Measurements from ENCODE around the gene FNTB. TPM values are rescaled to one million over a fixed set of nuclear protein-coding genes. Genes with fewer than 3 reads are reported as not detected.

Gene FNTB
- total and polyA plus RNA-seq, 2 experiments from 2014 or later: 8.6 to 12.5 TPM

DNA sequence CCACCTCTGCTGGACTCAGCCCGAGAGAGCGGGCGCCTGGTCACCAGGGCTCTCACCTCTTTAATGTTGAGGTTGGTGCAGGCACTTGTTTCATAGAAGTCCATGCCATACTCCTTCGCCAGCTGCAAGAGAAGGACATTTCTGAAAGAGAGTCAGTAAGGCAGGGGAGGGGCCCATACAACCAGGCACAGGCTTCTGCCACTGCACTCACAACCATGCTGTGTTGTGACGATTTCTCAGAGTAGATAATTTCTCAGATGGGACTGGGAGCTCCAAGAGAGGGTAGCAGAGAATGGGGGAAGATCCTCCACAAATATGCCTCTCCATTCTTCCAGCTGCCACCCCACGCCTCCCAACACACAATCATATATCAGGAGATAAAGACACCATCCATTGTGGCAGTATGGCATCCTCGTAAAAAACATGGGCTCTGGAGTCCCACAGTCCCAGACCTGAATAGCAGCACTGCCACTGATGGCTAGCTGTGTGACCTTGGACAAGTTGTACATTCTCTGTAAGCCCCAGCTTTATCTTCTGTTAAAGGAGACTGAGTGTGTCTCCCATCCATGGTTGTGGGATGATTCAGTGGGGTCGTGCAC is 38.0 kb upstream of the FNTB start:
- no peak for DNase-seq (ENCODE audit: low spot score)
- H3K27me3 Mint-ChIP-seq (ENCODE audit: insufficient read depth, low read depth, poor library complexity): peaks cover 2% of the 10 kb centered on the region
- no peak for TF ChIP-seq ZNF331 (CRISPR knock-in tag; IDR thresholded peaks at IDR 0.05; ENCODE audit: low read depth)
- no peak for TF ChIP-seq EZH2phosphoT487 (IDR thresholded peaks at IDR 0.05; ENCODE audit: unreplicated experiment)
- no peak for TF ChIP-seq JUNB (IDR thresholded peaks at IDR 0.05; ENCODE audit: unreplicated experiment)
- no peak for TF ChIP-seq ZNF114 (CRISPR knock-in tag; IDR thresholded peaks at IDR 0.05)
- TF ChIP-seq NANOG (IDR thresholded peaks at IDR 0.05; ENCODE audit: borderline replicate concordance): no peak
- TF ChIP-seq, protein P1, sequence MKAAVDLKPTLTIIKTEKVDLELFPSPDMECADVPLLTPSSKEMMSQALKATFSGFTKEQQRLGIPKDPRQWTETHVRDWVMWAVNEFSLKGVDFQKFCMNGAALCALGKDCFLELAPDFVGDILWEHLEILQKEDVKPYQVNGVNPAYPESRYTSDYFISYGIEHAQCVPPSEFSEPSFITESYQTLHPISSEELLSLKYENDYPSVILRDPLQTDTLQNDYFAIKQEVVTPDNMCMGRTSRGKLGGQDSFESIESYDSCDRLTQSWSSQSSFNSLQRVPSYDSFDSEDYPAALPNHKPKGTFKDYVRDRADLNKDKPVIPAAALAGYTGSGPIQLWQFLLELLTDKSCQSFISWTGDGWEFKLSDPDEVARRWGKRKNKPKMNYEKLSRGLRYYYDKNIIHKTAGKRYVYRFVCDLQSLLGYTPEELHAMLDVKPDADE (IDR thresholded peaks at IDR 0.05): no peak
- TF ChIP-seq CREB1 (CRISPR knock-in tag; IDR thresholded peaks at IDR 0.05; ENCODE audit: low read depth): no peak
- H3F3A ChIP-seq (replicated peaks; ENCODE audit: low read depth): no peaks in the 10 kb centered on the region
- H4K20me1 ChIP-seq (replicated peaks; ENCODE audit: insufficient read depth): no peaks in the 10 kb centered on the region
- no peak overlapping the region for H3K4me3 Mint-ChIP-seq
- peaks cover 16% of the 10 kb centered on the region for H3K4me1 Mint-ChIP-seq
- no peak for ATAC-seq
- H3K9me3 Mint-ChIP-seq: no peaks in the 10 kb centered on the region
- peaks cover 30% of the 10 kb centered on the region for H3K36me3 Mint-ChIP-seq (ENCODE audit: low read depth)
- H3K4me1 ChIP-seq (ENCODE audit: insufficient read depth): peaks cover 5% of the 10 kb centered on the region
- H3K27ac Mint-ChIP-seq: no peak overlapping the region
- no peak overlapping the region for H3K27ac ChIP-seq (ENCODE audit: low read depth)
- H3K4me3 ChIP-seq: no peak overlapping the region
- no peaks in the 10 kb centered on the region for H3K79me2 ChIP-seq (replicated peaks; ENCODE audit: insufficient read depth)
- no peaks in the 10 kb centered on the region for H3K27me3 ChIP-seq (ENCODE audit: insufficient read depth)
- H3K4me2 ChIP-seq: no peak overlapping the region
- H3K36me3 ChIP-seq (ENCODE audit: insufficient read depth): peaks cover 5% of the 10 kb centered on the region; the same call in 1 of the 2 replicates
- no peaks in the 10 kb centered on the region for H3K9me2 ChIP-seq (ENCODE audit: insufficient read depth)
- H2AFZ ChIP-seq: no peak overlapping the region

DNA sequence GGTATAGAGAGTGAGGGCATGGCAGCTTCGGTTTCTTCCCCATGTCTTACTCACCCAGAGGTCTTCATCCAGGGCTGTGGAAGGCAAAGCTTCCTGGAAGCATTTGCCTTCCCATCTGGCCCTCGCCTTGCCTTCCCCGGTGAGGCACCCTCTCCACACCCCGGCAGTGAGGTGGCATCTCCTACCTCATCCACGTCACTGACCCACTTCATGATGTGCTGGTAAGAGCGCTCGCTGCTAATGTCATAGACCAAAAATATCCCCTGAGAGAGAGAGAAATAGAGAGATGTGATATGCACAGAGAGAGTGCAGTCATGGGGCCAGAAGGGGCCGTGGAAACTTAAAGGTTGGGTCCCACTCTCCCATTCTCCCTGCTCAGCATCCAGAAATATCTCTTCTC is 35.8 kb upstream of the FNTB start:
- no peak overlapping the region for H3K4me2 ChIP-seq
- H3K79me2 ChIP-seq (replicated peaks; ENCODE audit: insufficient read depth): no peaks in the 10 kb centered on the region; the same call in 1 of the 2 replicates
- peaks cover 5% of the 10 kb centered on the region; the same call in 1 of the 2 replicates for H3K36me3 ChIP-seq (ENCODE audit: insufficient read depth)
- ATAC-seq (no peak), DNase-seq (ENCODE audit: low spot score) (no peak)
- H3K27ac ChIP-seq (ENCODE audit: low read depth): no peak overlapping the region
- Mint-ChIP-seq H3K4me3 (no peak overlapping the region), H3K4me1 (peaks cover 23% of the 10 kb centered on the region), H3K9me3 (no peaks in the 10 kb centered on the region; the same call in 2 of the 3 replicates), H3K36me3 (ENCODE audit: low read depth) (peaks cover 33% of the 10 kb centered on the region), H3K27ac (no peak overlapping the region), H3K27me3 (ENCODE audit: insufficient read depth, low read depth, poor library complexity) (peaks cover 4% of the 10 kb centered on the region)
- no peaks in the 10 kb centered on the region for H3K9me2 ChIP-seq (ENCODE audit: insufficient read depth)
- H4K20me1 ChIP-seq (replicated peaks; ENCODE audit: insufficient read depth): no peaks in the 10 kb centered on the region
- no peak overlapping the region for H3K4me3 ChIP-seq
- no peaks in the 10 kb centered on the region for H3K27me3 ChIP-seq (ENCODE audit: insufficient read depth)
- H3F3A ChIP-seq (replicated peaks; ENCODE audit: low read depth): no peaks in the 10 kb centered on the region
- peaks cover 13% of the 10 kb centered on the region for H3K4me1 ChIP-seq (ENCODE audit: insufficient read depth)
- H2AFZ ChIP-seq: no peak overlapping the region
- TF ChIP-seq ZNF114 (CRISPR knock-in tag; IDR thresholded peaks at IDR 0.05) (no peak), ZNF331 (CRISPR knock-in tag; IDR thresholded peaks at IDR 0.05; ENCODE audit: low read depth) (no peak), JUNB (IDR thresholded peaks at IDR 0.05; ENCODE audit: unreplicated experiment) (no peak), STAT1 (IDR thresholded peaks at IDR 0.05; ENCODE audit: unreplicated experiment) (no peak), NANOG (IDR thresholded peaks at IDR 0.05; ENCODE audit: borderline replicate concordance) (no peak), EZH2 (IDR thresholded peaks at IDR 0.05; ENCODE audit: low read depth, unreplicated experiment) (no peak), EZH2phosphoT487 (IDR thresholded peaks at IDR 0.05; ENCODE audit: unreplicated experiment) (no peak), CREB1 (CRISPR knock-in tag; IDR thresholded peaks at IDR 0.05; ENCODE audit: low read depth) (no peak)
- TF ChIP-seq, protein P2, sequence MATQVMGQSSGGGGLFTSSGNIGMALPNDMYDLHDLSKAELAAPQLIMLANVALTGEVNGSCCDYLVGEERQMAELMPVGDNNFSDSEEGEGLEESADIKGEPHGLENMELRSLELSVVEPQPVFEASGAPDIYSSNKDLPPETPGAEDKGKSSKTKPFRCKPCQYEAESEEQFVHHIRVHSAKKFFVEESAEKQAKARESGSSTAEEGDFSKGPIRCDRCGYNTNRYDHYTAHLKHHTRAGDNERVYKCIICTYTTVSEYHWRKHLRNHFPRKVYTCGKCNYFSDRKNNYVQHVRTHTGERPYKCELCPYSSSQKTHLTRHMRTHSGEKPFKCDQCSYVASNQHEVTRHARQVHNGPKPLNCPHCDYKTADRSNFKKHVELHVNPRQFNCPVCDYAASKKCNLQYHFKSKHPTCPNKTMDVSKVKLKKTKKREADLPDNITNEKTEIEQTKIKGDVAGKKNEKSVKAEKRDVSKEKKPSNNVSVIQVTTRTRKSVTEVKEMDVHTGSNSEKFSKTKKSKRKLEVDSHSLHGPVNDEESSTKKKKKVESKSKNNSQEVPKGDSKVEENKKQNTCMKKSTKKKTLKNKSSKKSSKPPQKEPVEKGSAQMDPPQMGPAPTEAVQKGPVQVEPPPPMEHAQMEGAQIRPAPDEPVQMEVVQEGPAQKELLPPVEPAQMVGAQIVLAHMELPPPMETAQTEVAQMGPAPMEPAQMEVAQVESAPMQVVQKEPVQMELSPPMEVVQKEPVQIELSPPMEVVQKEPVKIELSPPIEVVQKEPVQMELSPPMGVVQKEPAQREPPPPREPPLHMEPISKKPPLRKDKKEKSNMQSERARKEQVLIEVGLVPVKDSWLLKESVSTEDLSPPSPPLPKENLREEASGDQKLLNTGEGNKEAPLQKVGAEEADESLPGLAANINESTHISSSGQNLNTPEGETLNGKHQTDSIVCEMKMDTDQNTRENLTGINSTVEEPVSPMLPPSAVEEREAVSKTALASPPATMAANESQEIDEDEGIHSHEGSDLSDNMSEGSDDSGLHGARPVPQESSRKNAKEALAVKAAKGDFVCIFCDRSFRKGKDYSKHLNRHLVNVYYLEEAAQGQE (IDR thresholded peaks at IDR 0.05; ENCODE audit: unreplicated experiment): no peak
- TF ChIP-seq, protein P1 (IDR thresholded peaks at IDR 0.05): no peak
- TF ChIP-seq, protein P3, sequence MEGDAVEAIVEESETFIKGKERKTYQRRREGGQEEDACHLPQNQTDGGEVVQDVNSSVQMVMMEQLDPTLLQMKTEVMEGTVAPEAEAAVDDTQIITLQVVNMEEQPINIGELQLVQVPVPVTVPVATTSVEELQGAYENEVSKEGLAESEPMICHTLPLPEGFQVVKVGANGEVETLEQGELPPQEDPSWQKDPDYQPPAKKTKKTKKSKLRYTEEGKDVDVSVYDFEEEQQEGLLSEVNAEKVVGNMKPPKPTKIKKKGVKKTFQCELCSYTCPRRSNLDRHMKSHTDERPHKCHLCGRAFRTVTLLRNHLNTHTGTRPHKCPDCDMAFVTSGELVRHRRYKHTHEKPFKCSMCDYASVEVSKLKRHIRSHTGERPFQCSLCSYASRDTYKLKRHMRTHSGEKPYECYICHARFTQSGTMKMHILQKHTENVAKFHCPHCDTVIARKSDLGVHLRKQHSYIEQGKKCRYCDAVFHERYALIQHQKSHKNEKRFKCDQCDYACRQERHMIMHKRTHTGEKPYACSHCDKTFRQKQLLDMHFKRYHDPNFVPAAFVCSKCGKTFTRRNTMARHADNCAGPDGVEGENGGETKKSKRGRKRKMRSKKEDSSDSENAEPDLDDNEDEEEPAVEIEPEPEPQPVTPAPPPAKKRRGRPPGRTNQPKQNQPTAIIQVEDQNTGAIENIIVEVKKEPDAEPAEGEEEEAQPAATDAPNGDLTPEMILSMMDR (conservative IDR thresholded peaks at IDR 0.05; ENCODE audit: low read depth in 2 of 2): no peak

Measured in GM23338 (cell line).